T-helper 9 cell (primary cell): ENCODE measurements around the gene TBC1D30.

Experiments
- DNase-seq: peaks from one replicate; pipeline ENCODE4 v3.0.0-alpha.2; 2020

TBC1D30 gene

GRCh38 chr12:64915242-64915641 is 90.8 kb downstream of the TBC1D30 start:
- DNase-seq = no peak

DNA sequence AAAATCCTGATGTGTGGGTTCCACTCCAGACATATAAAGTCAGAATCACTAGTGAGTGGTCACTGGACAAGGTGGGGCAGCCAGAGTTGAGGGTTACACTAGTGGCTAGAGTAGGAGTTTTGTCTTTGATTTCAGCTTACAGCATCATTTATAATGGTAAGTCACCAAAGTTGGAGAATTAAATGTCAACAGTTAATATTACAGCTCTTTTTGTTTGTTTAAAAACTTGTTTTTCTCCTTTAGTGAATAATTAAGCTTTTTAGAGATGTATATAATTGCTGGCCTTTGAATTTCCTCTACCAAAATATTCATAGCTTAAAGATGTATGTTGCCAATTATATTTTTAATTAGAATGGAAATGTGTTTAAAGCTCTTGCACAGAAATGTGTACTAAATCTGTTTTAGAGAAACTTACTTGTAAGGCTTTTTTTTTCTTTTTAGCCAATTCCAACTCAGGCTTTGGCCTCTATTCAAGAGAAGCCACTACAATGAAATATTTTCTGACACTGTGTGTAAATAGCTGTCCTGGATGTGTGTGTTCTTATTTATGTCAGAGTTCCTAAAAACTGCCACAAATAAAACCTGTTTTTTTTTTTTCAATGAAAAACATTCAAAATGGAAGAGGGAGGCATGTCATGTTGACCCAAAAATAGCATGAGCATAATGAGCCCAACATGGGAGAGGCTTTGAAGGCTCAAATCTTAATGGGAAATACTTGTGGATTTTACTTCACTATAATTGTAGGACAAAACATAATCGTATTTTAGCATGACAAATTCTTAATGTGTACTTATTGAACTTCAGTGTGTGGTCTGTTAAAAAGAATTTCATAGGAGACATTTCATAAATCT is 92.2 kb downstream of the TBC1D30 start:
- DNase-seq = no peak

GRCh38 chr12:64918344-64918743 is 93.9 kb downstream of the TBC1D30 start:
- no peak for DNase-seq

- no peak for DNase-seq
Observed at GRCh38 chr12:64918801-64919200, 94.4 kb downstream of the TBC1D30 start.

- DNase-seq = no peak
Observed at GRCh38 chr12:64922853-64923252, 98.4 kb downstream of the TBC1D30 start.

GRCh38 chr12:64923536-64923935 is 99.1 kb downstream of the TBC1D30 start:
- no peak for DNase-seq
